Activated CD4-positive, alpha-beta T cell treated with anti-CD3 and anti-CD28 coated beads, Interleukin-2, amount 10 ng/mL, durations not matched to agents 24 days and 14 days (primary cell): ENCODE measurements around the gene RPL3. TPM values are rescaled to one million over a fixed set of nuclear protein-coding genes. Genes with fewer than 3 reads are reported as not detected.
A peak's percentile ranks its signal among the peaks of the same experiment; 100 is the strongest.
"Not testable (repeated sequence)": the region's sequence is repeated elsewhere in the genome, so short reads cannot be mapped to it uniquely, and the experiment has no call there.

Source experiments
- DNase-seq: peaks from one replicate; pipeline ENCODE4 v3.0.0; 2022
- H3K27ac Mint-ChIP-seq: one replicate; pipeline ENCODE4 v1.8.0; 2022; ENCODE audit warnings: mild to moderate bottlenecking, mixed read lengths
- H3K27me3 Mint-ChIP-seq: one replicate; pipeline ENCODE4 v1.8.0; 2022; ENCODE audit warnings: mixed read lengths
- H3K36me3 Mint-ChIP-seq: one replicate; pipeline ENCODE4 v1.8.0; 2022; ENCODE audit warnings: low read depth, mild to moderate bottlenecking, mixed read lengths
- H3K4me1 Mint-ChIP-seq: one replicate; pipeline ENCODE4 v1.8.0; 2021; ENCODE audit warnings: mixed read lengths
- H3K4me3 Mint-ChIP-seq: one replicate; pipeline ENCODE4 v1.8.0; 2022; ENCODE audit warnings: mild to moderate bottlenecking, moderate library complexity, mixed read lengths
- H3K9me3 Mint-ChIP-seq: one replicate; pipeline ENCODE4 v1.8.0; 2021; ENCODE audit warnings: mixed read lengths
- intact Hi-C: fragments of 100-400 bp; cut with micrococcal nuclease; formaldehyde crosslinking; loops from one replicate; pipeline ENCODE4 v1.15.1; 2023
- total RNA-seq: library from RNA; stranded (reverse); gene quantifications from 2 replicates; pipeline ENCODE4 v1.2.3, GENCODE V29; 2022

RPL3 gene
- total RNA-seq, 1 donor from 2014 or later, result 2,132 TPM

- DNase-seq, H3K9me3 Mint-ChIP-seq, H3K4me3 Mint-ChIP-seq, H3K27ac Mint-ChIP-seq, H3K36me3 Mint-ChIP-seq, intact Hi-C loops, H3K27me3 Mint-ChIP-seq, H3K4me1 Mint-ChIP-seq: not testable (repeated sequence)
Measured at GRCh38 chr22:39358197-39358596, 38.8 kb upstream of the RPL3 start.

- H3K36me3 Mint-ChIP-seq, H3K4me3 Mint-ChIP-seq, H3K27me3 Mint-ChIP-seq, intact Hi-C loops, DNase-seq, H3K4me1 Mint-ChIP-seq, H3K9me3 Mint-ChIP-seq, H3K27ac Mint-ChIP-seq: not testable (repeated sequence)
Measured at GRCh38 chr22:39357110-39358108, 38.0 kb upstream of the RPL3 start.

GRCh38 chr22:39356464-39356863 lies 37.0 kb upstream of the RPL3 start:
- Mint-ChIP-seq H3K9me3 (no peaks in the 10 kb centered on the region), H3K36me3 (no peaks in the 10 kb centered on the region), H3K4me3 (no peak overlapping the region), H3K27me3 (peaks cover 5% of the 10 kb centered on the region), H3K4me1 (no peaks in the 10 kb centered on the region), H3K27ac (no peak overlapping the region)
- no peak for DNase-seq
- intact Hi-C loops, result no loop called here

GRCh38 chr22:39355805-39356204 lies 36.4 kb upstream of the RPL3 start:
- intact Hi-C loops, H3K27ac Mint-ChIP-seq, H3K4me1 Mint-ChIP-seq, H3K36me3 Mint-ChIP-seq, H3K27me3 Mint-ChIP-seq, H3K9me3 Mint-ChIP-seq, H3K4me3 Mint-ChIP-seq, DNase-seq: not testable (repeated sequence)

GRCh38 chr22:39355080-39355479 lies 35.7 kb upstream of the RPL3 start:
- peaks cover 14% of the 10 kb centered on the region for H3K27me3 Mint-ChIP-seq
- intact Hi-C loops, result no loop called here
- no peak overlapping the region for H3K27ac Mint-ChIP-seq
- no peaks in the 10 kb centered on the region for H3K9me3 Mint-ChIP-seq
- no peak for DNase-seq
- H3K4me3 Mint-ChIP-seq, result no peak overlapping the region
- H3K4me1 Mint-ChIP-seq, result peaks cover 2% of the 10 kb centered on the region
- H3K36me3 Mint-ChIP-seq, result no peaks in the 10 kb centered on the region

- no peaks in the 10 kb centered on the region for H3K36me3 Mint-ChIP-seq
- intact Hi-C loops, result no loop called here
- H3K4me3 Mint-ChIP-seq, result no peak overlapping the region
- peaks cover 25% of the 10 kb centered on the region for H3K27me3 Mint-ChIP-seq
- no peak for DNase-seq
- peaks cover 7% of the 10 kb centered on the region for H3K4me1 Mint-ChIP-seq
- no peak overlapping the region for H3K27ac Mint-ChIP-seq
- no peaks in the 10 kb centered on the region for H3K9me3 Mint-ChIP-seq
Measured at GRCh38 chr22:39353346-39353745, 33.9 kb upstream of the RPL3 start.

- H3K27ac Mint-ChIP-seq, result no peak overlapping the region
- no peak for DNase-seq
- peaks cover 28% of the 10 kb centered on the region for H3K27me3 Mint-ChIP-seq
- H3K36me3 Mint-ChIP-seq, result no peaks in the 10 kb centered on the region
- peaks cover 7% of the 10 kb centered on the region for H3K4me1 Mint-ChIP-seq
- H3K4me3 Mint-ChIP-seq, result no peak overlapping the region
- intact Hi-C loops, result no loop called here
- no peaks in the 10 kb centered on the region for H3K9me3 Mint-ChIP-seq
Measured at GRCh38 chr22:39352306-39352891, 33.0 kb upstream of the RPL3 start.

- H3K36me3 Mint-ChIP-seq, result no peaks in the 10 kb centered on the region
- intact Hi-C loops, result no loop called here
- H3K27me3 Mint-ChIP-seq, result peaks cover 29% of the 10 kb centered on the region
- no peaks in the 10 kb centered on the region for H3K9me3 Mint-ChIP-seq
- no peak overlapping the region for H3K4me3 Mint-ChIP-seq
- no peak for DNase-seq
- H3K4me1 Mint-ChIP-seq, result peaks cover 7% of the 10 kb centered on the region
- H3K27ac Mint-ChIP-seq, result no peak overlapping the region
Measured at GRCh38 chr22:39351689-39352214, 32.3 kb upstream of the RPL3 start.

GRCh38 chr22:39350757-39351688 lies 31.6 kb upstream of the RPL3 start:
- DNase-seq, result no peak
- Mint-ChIP-seq H3K27ac (no peak overlapping the region), H3K36me3 (no peaks in the 10 kb centered on the region), H3K9me3 (no peaks in the 10 kb centered on the region), H3K4me3 (peak overlapping the region; percentile 65), H3K4me1 (peaks cover 7% of the 10 kb centered on the region), H3K27me3 (peaks cover 31% of the 10 kb centered on the region)
- intact Hi-C loops, result no loop called here

GRCh38 chr22:39349967-39350726 lies 30.7 kb upstream of the RPL3 start, which contains the start of gene SYNGR1:
Gene SYNGR1, plus strand, starts transcription at chr22:39349991. Its CDS starts 20 bp downstream, at chr22:39350011.
- no peak within 1 kb of the TSS for H3K27ac Mint-ChIP-seq
- intact Hi-C loops, result no loop called here
- H3K4me3 Mint-ChIP-seq, result peak within 1 kb of the TSS; percentile 68
- H3K9me3 Mint-ChIP-seq, result no peaks in the 10 kb centered on the region
- H3K27me3 Mint-ChIP-seq, result peaks cover 33% of the 10 kb centered on the region
- peaks cover 7% of the 10 kb centered on the region for H3K4me1 Mint-ChIP-seq
- no peak for DNase-seq
- no peaks in the 10 kb centered on the region for H3K36me3 Mint-ChIP-seq

- DNase-seq, result peak; percentile 68
- peaks cover 7% of the 10 kb centered on the region for H3K4me1 Mint-ChIP-seq
- H3K9me3 Mint-ChIP-seq, result no peaks in the 10 kb centered on the region
- no peaks in the 10 kb centered on the region for H3K36me3 Mint-ChIP-seq
- intact Hi-C loops, result no loop called here
- H3K4me3 Mint-ChIP-seq, result peak overlapping the region; percentile 68
- H3K27ac Mint-ChIP-seq, result no peak overlapping the region
- H3K27me3 Mint-ChIP-seq, result peaks cover 35% of the 10 kb centered on the region
Measured at GRCh38 chr22:39349506-39349966, 30.1 kb upstream of the RPL3 start.

GRCh38 chr22:39348909-39349505 lies 29.6 kb upstream of the RPL3 start:
- Mint-ChIP-seq H3K9me3 (no peaks in the 10 kb centered on the region), H3K36me3 (no peaks in the 10 kb centered on the region), H3K27ac (no peak overlapping the region), H3K4me1 (peaks cover 7% of the 10 kb centered on the region), H3K4me3 (peak overlapping the region; percentile 68), H3K27me3 (peaks cover 39% of the 10 kb centered on the region)
- intact Hi-C loops, result no loop called here
- no peak for DNase-seq
